ENCODE measurements around the gene TMEM161A. TPM values are rescaled to one million over a fixed set of nuclear protein-coding genes. Genes with fewer than 3 reads are reported as not detected.
"Not testable (repeated sequence)": the region's sequence is repeated elsewhere in the genome, so short reads cannot be mapped to it uniquely, and the experiment has no call there.

The TMEM161A gene
- total RNA-seq, 1 donor = 9.3 TPM

GRCh38 chr19:19113040-19113626, 25.1 kb downstream of the TMEM161A start:
- TF ChIP-seq, protein P1, sequence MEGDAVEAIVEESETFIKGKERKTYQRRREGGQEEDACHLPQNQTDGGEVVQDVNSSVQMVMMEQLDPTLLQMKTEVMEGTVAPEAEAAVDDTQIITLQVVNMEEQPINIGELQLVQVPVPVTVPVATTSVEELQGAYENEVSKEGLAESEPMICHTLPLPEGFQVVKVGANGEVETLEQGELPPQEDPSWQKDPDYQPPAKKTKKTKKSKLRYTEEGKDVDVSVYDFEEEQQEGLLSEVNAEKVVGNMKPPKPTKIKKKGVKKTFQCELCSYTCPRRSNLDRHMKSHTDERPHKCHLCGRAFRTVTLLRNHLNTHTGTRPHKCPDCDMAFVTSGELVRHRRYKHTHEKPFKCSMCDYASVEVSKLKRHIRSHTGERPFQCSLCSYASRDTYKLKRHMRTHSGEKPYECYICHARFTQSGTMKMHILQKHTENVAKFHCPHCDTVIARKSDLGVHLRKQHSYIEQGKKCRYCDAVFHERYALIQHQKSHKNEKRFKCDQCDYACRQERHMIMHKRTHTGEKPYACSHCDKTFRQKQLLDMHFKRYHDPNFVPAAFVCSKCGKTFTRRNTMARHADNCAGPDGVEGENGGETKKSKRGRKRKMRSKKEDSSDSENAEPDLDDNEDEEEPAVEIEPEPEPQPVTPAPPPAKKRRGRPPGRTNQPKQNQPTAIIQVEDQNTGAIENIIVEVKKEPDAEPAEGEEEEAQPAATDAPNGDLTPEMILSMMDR (IDR thresholded peaks at IDR 0.05; ENCODE audit: insufficient read depth, low read length) = peak; percentile 8
- no peak overlapping the region for H3K4me3 ChIP-seq (ENCODE audit: low read depth, low read length)
- peak; percentile 30 for DNase-seq (ENCODE audit: low read depth)

DNA sequence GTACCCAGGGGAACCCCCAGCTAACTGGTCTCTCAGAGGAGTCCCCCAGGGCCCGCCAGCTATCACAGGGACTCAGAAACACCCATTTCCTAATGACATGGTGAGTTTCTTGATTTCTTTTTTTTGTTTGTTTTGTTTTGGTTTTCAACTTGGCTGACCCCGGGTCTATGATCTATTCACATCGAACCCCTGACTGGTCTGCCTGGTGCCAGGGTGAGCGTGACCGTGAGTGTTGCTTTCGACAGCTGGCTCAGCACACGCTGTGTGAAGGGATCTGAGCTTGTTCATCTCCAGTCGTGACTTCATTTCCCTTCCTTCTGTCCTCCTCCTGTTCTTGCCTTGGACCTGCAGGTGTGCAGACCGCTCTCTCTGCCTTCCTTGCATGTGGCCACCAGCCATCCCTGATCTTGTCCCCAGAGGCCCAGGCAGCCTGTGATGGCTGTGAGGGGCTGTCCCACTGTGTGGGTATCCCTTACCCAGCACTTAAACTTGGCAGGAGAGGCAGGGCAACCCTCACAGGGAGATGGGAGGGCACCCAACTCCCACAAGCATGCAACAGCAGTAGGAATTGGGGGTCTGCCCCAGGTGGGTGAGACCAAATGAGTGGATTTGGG, 26.2 kb downstream of the TMEM161A start:
- TF ChIP-seq, protein P1 (IDR thresholded peaks at IDR 0.05; ENCODE audit: insufficient read depth, low read length) = no peak
- no peak overlapping the region for H3K4me3 ChIP-seq (ENCODE audit: low read depth, low read length)
- no peak for DNase-seq (ENCODE audit: low read depth)

DNA sequence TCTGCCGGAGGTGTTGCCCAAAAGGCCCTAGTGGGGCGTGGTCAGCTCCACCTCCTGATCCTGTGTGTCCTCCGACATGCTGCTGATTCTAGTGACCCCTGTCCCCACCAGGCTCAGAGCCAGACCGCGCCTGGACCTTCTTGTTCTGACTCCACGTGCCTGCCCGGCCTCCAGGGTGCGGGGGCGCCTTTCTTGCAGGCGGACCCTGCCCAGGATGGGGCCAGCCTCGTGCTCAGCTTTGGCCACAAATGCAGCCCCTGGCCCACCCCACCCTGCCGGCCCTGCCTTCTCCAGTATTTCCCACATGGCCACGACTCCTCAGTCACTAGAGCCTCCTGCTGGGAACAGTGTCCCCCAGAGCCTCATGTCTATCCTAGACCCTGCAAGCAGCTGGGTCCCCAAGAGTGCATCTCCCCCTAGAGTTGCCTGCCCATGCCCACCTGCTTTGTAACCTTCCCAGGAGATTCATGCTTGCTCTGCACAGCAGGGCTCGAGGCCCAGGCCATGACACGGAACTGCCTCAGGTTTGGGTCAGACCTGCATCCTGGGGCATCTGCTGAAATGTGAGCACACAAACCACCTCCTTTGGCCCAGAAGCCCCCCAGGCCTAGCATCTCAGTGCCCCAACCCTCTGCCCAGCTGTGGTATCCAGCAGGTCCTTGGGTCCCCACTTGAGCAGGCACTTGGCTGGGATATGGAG, 27.0 kb downstream of the TMEM161A start:
- no peak for DNase-seq (ENCODE audit: low read depth)
- H3K4me3 ChIP-seq (ENCODE audit: low read depth, low read length) = no peak overlapping the region
- TF ChIP-seq, protein P1 (IDR thresholded peaks at IDR 0.05; ENCODE audit: insufficient read depth, low read length) = no peak

- TF ChIP-seq, protein P1 (IDR thresholded peaks at IDR 0.05; ENCODE audit: insufficient read depth, low read length) = no peak
- no peak overlapping the region for H3K4me3 ChIP-seq (ENCODE audit: low read depth, low read length)
- DNase-seq (ENCODE audit: low read depth) = no peak
These were observed 27.7 kb downstream of the TMEM161A start for GRCh38 chr19:19110410-19111135.

GRCh38 chr19:19109601-19110000, 28.7 kb downstream of the TMEM161A start:
- peak; percentile 40 for DNase-seq (ENCODE audit: low read depth)
- H3K4me3 ChIP-seq (ENCODE audit: low read depth, low read length) = no peak overlapping the region
- TF ChIP-seq, protein P1 (IDR thresholded peaks at IDR 0.05; ENCODE audit: insufficient read depth, low read length) = no peak

DNA sequence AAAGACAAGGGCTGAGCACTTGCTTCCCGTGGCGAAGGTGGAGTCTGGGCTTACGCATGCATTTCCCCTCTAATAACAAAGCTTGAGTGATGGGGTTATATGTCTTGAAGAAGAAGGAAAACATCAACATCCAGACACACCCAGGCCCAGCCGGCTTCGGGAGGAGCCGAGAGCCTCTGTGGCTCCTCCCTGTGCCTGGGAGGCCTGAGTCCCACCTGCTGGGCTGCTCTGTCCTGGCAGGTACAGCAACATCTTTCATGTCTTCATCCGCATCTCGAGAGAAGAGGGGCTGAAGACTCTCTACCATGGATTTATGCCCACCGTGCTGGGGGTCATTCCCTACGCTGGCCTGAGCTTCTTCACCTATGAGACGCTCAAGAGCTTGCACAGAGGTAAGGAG, 30.6 kb downstream of the TMEM161A start:
- DNase-seq (ENCODE audit: low read depth) = no peak
- no peak overlapping the region for H3K4me3 ChIP-seq (ENCODE audit: low read depth, low read length)
- TF ChIP-seq, protein P1 (IDR thresholded peaks at IDR 0.05; ENCODE audit: insufficient read depth, low read length) = no peak

DNA sequence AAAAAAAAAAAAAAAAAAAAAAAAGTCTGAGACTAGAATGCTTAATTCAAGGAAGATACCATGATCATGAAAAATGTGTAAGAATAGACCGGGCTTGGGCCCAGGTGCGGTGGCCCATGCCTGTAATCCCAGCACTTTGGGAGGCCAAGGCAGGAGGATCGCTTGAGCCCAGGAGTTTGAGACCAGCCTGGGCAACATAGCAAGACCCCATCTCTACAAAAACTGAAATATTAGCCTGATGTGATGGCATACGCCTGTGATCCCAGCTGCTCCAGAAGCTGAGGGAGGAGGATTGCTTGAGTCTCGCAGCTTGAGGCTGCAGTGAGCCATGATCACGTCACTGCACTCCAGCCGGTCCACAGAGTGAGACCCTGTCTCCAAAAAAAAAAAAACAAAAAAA, 31.3 kb downstream of the TMEM161A start:
- not testable (repeated sequence) for H3K4me3 ChIP-seq (ENCODE audit: low read depth, low read length); DNase-seq (ENCODE audit: low read depth)
